Osteoblast (primary cell): ENCODE data around the gene NARS2. TPM values are rescaled to one million over a fixed set of nuclear protein-coding genes. Genes with fewer than 3 reads are reported as not detected.
"Not testable (repeated sequence)": the region's sequence is repeated elsewhere in the genome, so short reads cannot be mapped to it uniquely, and the experiment has no call there.

Experiments used
- DNase-seq: peaks from one replicate; pipeline ENCODE4 v3.0.0; 2011; ENCODE audit warnings: low spot score, mixed read lengths; ENCODE audit not compliant: insufficient read length; ENCODE audit errors: missing footprints
- H2AFZ ChIP-seq: 2 replicates; pipeline ENCODE4 v1.6.0; 2011; ENCODE audit warnings: mild to moderate bottlenecking, low read length
- H3K27ac ChIP-seq: 2 replicates; pipeline ENCODE4 v1.5.1; 2011; ENCODE audit warnings: mild to moderate bottlenecking, low read depth, low read length, moderate library complexity
- H3K27me3 ChIP-seq: 2 replicates; pipeline ENCODE4 v1.6.0; 2012; ENCODE audit warnings: mild to moderate bottlenecking, control low read depth, inconsistent platforms, low read length, moderate library complexity; ENCODE audit not compliant: insufficient read depth
- H3K36me3 ChIP-seq: 2 replicates; pipeline ENCODE4 v1.5.1; 2011; ENCODE audit warnings: mild to moderate bottlenecking, low read length, control low read depth, moderate library complexity; ENCODE audit not compliant: insufficient read depth
- H3K4me1 ChIP-seq: 2 replicates; pipeline ENCODE4 v1.5.1; 2011; ENCODE audit warnings: mild to moderate bottlenecking, low read length, control low read depth, moderate library complexity; ENCODE audit not compliant: insufficient read depth
- H3K4me2 ChIP-seq: 2 replicates; pipeline ENCODE4 v1.6.0; 2011; ENCODE audit warnings: mild to moderate bottlenecking, low read length; ENCODE audit not compliant: insufficient read depth
- H3K4me3 ChIP-seq: fragments of 200-600 bp; sonication (generic); 3 replicates; pipeline ENCODE4 v1.5.1; 2012; ENCODE audit warnings: mild to moderate bottlenecking, low read length, inconsistent platforms; ENCODE audit not compliant: insufficient read depth
- H3K79me2 ChIP-seq: 2 replicates; pipeline ENCODE4 v1.6.0; 2012; ENCODE audit warnings: mild to moderate bottlenecking, low read length, control low read depth, inconsistent platforms; ENCODE audit not compliant: insufficient read depth
- H3K9me3 ChIP-seq: 2 replicates; pipeline ENCODE4 v1.5.1; 2011; ENCODE audit warnings: low read depth, low read length, control low read depth
- H4K20me1 ChIP-seq: 2 replicates; pipeline ENCODE4 v1.6.0; 2012; ENCODE audit warnings: mild to moderate bottlenecking, low read length, control low read depth; ENCODE audit not compliant: insufficient read depth
- CTCF ChIP-seq: IDR thresholded peaks from 2 replicates; pipeline ENCODE4 v1.5.1; 2011; ENCODE audit warnings: mild to moderate bottlenecking, low read depth, low read length, moderate library complexity; ENCODE audit errors: extremely low read depth
- total RNA-seq: library from RNA; depleted of rRNA; stranded (reverse); fragments of >200 nt; gene quantifications from 2 replicates; pipeline ENCODE4 v1.2.3, GENCODE V29; 2012

NARS2 gene
- total RNA-seq, 1 donor, result 19.5 TPM

DNA sequence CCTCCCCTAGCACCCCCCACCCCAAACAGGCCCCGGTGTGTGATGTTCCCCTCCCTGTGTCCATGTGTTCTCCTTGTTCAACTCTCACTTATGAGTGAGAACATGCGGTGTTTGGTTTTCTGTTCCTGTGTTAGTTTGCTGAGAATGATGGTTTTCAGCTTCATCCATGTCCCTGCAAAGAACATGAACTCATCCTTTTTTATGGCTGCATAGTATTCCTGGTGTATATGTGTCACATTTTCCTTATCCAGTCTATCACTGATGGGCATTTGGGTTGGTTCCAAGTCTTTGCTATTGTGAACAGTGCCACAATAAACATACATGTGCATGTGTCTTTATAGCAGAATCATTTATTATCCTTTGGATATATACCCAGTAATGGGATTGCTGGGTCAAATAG lies 22.9 kb upstream of the NARS2 start:
- not testable (repeated sequence) for H3K4me1 ChIP-seq, DNase-seq, H3K27ac ChIP-seq, H3K36me3 ChIP-seq, H3K79me2 ChIP-seq, H2AFZ ChIP-seq, H3K9me3 ChIP-seq, H4K20me1 ChIP-seq, H3K4me3 ChIP-seq, H3K27me3 ChIP-seq, H3K4me2 ChIP-seq

- TF ChIP-seq CTCF, result no peak
- Histone ChIP-seq H3K4me3 (no peak overlapping the region), H3K36me3 (no peaks in the 10 kb centered on the region), H3K27ac (no peak overlapping the region), H3K4me1 (peaks cover 9% of the 10 kb centered on the region), H2AFZ (peak overlapping the region; percentile 37), H3K27me3 (no peaks in the 10 kb centered on the region), H4K20me1 (no peaks in the 10 kb centered on the region), H3K4me2 (no peak overlapping the region), H3K79me2 (no peaks in the 10 kb centered on the region), H3K9me3 (no peaks in the 10 kb centered on the region)
- no peak for DNase-seq
These were observed 20.9 kb upstream of the NARS2 start for GRCh38 chr11:78595436-78596130.

GRCh38 chr11:78594814-78595213 lies 20.1 kb upstream of the NARS2 start:
- H3K4me2 ChIP-seq, result no peak overlapping the region
- H4K20me1 ChIP-seq, result no peaks in the 10 kb centered on the region
- H2AFZ ChIP-seq, result no peak overlapping the region
- H3K27ac ChIP-seq, result no peak overlapping the region
- no peaks in the 10 kb centered on the region for H3K36me3 ChIP-seq
- TF ChIP-seq CTCF, result no peak
- no peaks in the 10 kb centered on the region for H3K79me2 ChIP-seq
- peaks cover 1% of the 10 kb centered on the region for H3K27me3 ChIP-seq
- no peak overlapping the region for H3K4me3 ChIP-seq
- no peaks in the 10 kb centered on the region for H3K9me3 ChIP-seq
- no peak for DNase-seq
- peaks cover 9% of the 10 kb centered on the region for H3K4me1 ChIP-seq

DNA sequence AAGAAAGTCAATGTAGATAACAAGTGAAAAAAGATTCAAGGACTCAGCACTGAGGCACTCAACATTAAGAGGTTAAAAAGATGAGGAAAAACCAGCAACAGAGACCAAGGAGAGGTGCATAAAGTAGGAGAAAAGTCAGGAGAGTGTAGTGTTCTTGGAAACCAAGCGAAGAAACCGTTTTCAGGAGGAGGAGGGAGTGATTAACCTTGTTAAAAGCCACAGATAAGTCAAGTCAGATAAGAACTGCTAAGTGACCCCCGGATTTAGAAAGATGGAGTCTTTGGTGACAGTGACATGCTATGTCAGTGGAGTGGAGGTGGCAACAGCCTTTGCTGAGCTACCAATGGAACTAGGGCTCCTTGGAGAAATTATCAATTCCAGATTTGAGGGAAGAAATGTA lies 13.9 kb upstream of the NARS2 start:
- no peaks in the 10 kb centered on the region for H3K36me3 ChIP-seq
- H3K27me3 ChIP-seq, result peaks cover 16% of the 10 kb centered on the region
- H3K4me2 ChIP-seq, result no peak overlapping the region
- no peaks in the 10 kb centered on the region for H3K4me1 ChIP-seq
- H4K20me1 ChIP-seq, result no peaks in the 10 kb centered on the region
- H2AFZ ChIP-seq, result no peak overlapping the region
- no peak for TF ChIP-seq CTCF
- no peak for DNase-seq
- no peak overlapping the region for H3K27ac ChIP-seq
- H3K4me3 ChIP-seq, result no peak overlapping the region
- H3K79me2 ChIP-seq, result no peaks in the 10 kb centered on the region
- peaks cover 5% of the 10 kb centered on the region for H3K9me3 ChIP-seq
